HG03025 (cell line): ENCODE measurements around the gene SLC43A1.
"Not testable (repeated sequence)": the region's sequence is repeated elsewhere in the genome, so short reads cannot be mapped to it uniquely, and the experiment has no call there.

Source experiments
- ATAC-seq: cut with Tn5 transposase; IDR thresholded peaks from one replicate; pipeline ENCODE4 v1.9.1; 2021; ENCODE audit warnings: mild to moderate bottlenecking, moderate library complexity; ENCODE audit not compliant: unreplicated experiment, low FRiP score

The SLC43A1 gene

DNA sequence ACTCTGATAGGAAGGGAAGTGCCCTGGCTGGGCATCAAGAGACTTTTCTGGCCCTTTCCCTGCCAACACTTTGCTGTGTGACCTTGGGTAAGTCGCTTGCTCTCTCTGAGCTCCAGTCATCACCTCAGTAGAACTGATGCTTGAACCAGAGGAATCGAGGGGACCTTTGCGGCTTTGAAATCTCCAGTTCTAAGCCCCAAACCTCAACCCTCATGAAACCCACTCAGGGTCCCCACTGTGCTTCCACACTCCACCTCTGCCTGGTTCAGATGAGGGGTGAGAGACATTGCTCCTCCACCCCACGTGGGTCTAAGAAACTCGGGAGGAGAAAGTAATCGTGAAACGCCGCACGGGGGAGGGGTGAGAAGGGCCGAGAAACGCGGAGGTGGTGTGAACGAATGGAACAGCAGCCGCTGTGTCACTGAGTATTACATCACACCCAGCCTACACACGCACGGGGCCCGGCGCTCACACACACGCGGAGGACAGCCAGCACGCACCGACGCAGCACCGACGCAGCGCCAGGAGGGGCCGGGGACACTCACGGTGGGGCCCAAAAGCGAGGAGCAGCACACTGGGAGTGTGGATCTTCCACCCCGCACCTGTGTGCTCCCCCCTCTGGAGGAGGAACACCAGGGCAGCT lies 50.8 kb downstream of the SLC43A1 start:
- no peak for ATAC-seq

- no peak for ATAC-seq
Observed at GRCh38 chr11:57463671-57464538, 51.6 kb downstream of the SLC43A1 start.

DNA sequence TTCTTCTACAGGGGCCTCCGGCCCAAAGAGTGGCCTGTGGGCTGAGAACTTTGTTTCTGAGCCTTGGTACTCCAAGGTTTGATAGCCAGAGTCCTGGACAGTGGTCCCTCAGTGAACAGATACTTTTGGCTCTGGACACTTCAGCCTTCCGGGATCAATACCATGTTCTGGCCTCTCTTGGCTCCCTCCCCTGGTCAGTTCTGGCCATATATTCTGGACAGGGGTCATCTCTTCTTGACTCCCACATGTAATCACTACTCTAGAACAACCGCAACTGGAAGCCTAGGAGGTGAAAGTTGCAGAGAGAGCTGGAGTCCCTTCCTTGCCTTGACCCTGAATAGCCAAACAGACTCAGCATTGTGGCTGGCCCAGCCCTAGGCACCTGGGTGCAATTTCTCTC lies 52.9 kb downstream of the SLC43A1 start:
- ATAC-seq: no peak

DNA sequence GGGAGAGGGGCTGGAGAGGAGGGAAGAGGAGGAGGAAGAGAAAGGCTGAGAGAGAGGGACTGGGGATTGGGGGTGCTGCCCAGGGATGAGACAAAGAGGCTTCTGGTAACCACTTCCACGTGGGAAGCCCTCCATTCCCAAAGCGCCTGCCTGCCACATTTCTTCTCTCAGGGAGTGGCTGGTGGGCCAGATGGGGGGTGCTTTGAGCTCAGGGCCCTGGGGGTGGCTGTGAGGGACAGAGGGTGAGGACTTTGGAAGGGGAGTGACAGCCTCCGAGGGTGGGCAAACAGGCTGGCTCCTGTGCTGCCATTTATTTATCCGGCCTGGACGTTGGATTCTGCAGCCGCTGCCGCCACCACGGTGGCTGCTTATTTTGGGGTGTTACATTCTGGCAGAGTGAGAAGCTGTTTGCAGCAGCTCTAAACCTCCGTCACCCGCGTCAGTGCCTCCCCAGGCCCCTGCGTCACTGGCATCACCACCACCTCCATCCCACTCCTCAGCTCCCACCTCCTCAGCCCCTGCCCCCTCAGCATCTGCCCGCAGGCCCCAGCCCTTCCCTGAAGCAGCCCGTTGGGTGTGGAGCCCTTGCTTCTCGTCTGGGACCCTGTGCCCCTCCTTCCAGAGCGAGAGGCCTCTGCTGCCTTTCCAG lies 53.5 kb downstream of the SLC43A1 start:
- no peak for ATAC-seq

- no peak for ATAC-seq
Observed at GRCh38 chr11:57460758-57461749, 54.4 kb downstream of the SLC43A1 start.

GRCh38 chr11:57460022-57460757 lies 55.3 kb downstream of the SLC43A1 start, which contains the start of gene RTN4RL2:
RTN4RL2 (plus strand) TSS chr11:57460528; CDS start chr11:57460866, 338 bp downstream.
- no peak for ATAC-seq

DNA sequence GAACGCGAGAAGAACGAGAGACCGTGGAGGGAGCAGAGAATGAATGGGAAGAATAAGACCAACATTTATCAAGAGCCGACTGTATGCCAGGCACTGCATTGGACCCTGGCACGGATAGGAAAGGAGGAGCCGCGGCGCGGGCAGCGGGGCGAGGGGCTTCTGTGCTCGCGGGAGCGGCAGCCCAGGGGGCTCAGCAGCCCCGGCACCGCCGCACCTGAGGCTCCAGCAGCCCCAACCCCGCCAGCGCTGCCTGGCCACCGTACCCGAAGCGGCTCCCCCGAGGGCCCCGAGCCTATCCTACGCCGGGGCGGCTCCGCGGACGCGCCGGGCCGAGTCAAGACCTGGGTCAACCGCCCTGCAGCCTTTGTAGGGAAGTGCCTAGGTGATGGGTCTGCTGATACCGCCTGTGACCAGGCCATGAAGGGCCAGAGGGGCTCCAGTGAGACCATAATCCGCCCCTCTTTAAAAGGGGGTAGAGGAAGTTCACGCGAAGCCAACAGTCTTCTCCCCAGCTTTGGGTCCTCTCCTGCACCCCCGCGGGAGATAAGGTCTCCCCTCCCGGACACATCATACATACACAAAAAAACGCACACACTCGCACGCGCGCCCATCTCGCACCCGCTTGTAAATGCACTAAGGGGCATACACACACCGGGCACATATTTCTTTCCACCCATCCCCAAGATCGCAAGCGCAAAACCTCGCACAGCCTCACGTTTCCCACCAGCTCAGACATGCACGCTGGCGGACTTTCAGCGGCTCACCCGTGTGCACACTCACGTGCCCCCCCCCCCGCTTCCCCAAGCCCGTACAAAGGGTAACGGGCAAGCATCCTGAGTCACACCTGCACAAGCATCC lies 56.1 kb downstream of the SLC43A1 start:
- no peak for ATAC-seq

DNA sequence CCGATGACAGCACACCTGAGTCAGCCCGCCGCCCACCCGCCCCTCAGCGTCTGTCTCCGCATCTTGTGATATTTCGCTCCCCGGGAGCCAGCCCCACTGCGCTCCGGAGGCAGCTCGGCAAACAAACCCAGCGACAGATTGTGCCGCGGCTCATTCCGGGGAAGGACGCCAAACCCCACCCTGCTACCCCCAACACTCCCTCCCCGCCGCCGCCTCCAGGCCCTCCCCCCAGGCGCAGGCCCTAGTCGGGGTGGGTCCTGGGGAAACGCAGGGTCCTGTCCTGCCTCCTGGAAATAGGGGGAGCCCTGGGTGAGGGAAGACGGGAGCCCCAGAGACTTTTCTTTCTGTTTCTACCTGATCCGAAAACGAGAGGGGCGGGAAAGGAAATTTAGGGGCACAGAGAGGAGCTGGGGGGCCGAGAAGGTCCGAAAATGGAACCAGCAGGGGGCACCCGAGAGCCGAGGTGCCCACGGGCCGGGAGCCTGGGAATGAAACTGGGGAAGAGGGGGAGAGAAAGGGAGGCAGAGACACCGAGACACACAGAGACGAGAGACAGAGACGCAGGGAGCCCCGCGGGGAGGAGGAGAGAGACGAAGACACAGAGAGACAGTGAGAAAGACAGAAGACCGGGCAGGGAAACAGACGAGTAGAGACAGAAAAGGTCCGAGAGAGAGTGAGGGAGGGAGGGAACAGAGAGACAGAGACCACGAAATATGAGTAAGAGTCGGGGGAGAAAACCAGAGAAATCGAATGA lies 56.9 kb downstream of the SLC43A1 start:
- no peak for ATAC-seq

DNA sequence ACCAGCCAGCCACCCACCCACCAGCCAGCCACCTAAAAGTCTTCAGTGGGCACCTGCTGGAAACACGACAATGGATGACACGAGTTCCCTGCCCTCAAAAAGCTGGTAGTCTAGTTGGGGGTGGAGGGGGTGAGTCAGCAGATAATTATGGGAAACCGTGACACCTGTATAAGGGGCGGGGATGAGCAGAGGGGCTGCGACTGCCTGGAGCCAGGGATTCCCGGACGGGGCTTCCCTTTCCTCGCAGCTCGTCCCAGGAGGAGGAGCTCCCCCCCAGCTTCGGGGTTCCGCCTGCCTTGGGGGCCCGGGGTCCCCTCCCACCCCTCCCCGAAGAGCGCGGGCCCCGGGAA lies 57.5 kb downstream of the SLC43A1 start:
- no peak for ATAC-seq

- ATAC-seq: no peak
Observed at GRCh38 chr11:57457643-57458023, 57.9 kb downstream of the SLC43A1 start.

GRCh38 chr11:57456960-57457642 lies 58.4 kb downstream of the SLC43A1 start:
- ATAC-seq: no peak

GRCh38 chr11:57453543-57454177 lies 61.8 kb downstream of the SLC43A1 start:
- no peak for ATAC-seq

GRCh38 chr11:57446055-57446454 lies 69.4 kb downstream of the SLC43A1 start:
- no peak for ATAC-seq

DNA sequence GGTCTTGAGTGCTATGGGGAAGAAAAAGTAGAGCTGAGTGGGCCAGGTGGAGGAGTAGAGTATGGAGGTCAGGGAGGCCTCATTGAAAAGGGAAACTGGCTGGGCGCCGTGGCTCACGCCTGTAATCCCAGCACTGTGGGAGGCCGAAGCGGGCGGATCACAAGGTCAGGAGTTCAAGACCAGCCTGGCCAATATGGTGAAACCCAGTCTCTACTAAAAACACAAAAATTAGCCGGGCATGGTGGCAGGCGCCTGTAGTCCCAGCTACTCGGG lies 70.4 kb downstream of the SLC43A1 start:
- ATAC-seq: not testable (repeated sequence)

DNA sequence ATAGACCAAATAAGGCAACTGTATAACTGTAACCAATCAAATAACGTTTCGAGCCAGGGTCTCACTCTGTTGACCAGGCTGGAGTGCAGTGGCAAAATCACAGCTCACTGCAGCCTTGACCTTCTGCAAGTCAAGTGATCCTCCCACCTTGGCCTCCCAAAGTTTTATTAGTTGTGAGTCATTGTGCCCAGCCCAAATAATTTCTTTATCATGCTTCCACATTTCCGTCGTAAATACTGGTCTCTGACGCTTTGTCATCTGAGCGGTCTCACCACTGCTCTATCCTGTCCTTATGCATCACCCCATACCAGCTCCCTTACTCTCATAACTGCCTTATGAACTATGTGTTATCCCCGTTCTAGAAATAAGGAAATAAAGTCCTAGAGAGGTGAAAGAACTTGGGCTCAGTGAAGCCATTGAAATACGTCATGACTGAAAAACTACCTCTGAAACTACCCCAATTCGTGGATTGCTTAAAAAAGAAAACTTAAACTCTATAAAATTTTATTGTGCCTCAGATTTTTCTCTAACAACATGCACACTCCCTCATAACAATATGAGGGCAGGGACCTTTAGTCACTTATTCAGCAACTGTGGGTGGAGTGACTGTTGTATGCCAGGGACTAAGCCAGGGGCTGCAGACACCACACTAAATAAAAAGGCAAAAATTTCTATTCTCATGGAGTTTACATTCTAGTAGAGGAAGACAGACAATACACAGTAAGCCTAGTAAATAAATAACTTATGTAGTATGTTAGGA lies 71.0 kb downstream of the SLC43A1 start:
- ATAC-seq: no peak

DNA sequence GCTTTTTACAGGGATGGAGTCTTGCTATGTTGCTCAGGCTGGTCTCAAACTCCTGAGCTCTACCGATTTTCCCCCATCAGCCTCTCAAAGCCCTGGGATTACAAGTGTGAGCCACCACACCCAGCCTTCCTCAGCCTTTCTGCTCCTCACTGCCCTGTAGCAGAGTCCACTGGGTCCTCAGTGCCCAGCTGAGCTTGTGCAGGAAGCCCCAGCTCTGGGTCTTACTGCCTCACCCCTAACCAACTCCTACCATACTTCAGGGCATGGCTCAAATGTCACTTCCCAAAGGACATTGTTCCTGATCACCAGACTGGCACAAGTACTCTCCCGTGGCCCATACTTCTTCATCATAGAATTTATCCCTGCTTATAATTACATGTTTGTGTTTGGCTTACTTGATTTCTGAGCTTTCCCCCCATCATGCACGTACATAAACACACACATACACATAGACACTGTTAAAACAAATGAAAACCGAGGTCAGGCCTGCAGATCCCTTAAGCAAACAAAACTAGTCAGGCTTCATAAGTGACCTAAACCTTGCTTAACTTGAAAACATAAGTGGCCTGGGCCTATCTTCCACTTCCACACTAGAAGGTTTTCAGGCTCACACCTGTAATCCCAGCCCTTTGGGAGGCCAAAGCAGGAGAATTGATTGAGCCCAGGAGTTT lies 74.6 kb downstream of the SLC43A1 start:
- no peak for ATAC-seq
